CD4-positive, alpha-beta T cell treated with Interleukin-1 beta for 1 hour (primary cell): ENCODE results near the gene H3-3A.
"Not testable (repeated sequence)": the region's sequence is repeated elsewhere in the genome, so short reads cannot be mapped to it uniquely, and the experiment has no call there.

Experiments used
- DNase-seq, 2 donors: peaks; one replicate each; pipeline ENCODE4 v3.0.0-alpha.2; 2020 to 2022

Gene H3-3A

DNA sequence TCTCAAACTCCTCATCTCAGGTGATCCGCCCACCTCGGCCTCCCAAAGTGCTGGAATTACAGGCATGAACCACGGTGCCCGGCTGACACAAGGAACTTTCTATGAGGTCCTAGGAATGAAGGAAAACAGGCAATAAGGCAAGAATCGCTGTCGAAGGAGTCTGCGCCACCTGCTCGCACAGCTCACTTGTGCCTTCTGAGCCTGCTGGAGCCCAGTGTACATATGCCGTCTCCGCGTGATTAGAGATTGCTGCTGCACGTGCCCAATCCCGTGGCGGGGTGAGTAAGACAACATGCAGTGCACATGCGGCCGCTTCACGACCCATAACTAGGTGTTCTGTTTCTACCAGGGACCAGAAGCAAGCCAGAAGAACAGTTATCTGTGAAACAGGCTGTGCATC is 24.3 kb downstream of the H3-3A start:
- no peak for DNase-seq

DNA sequence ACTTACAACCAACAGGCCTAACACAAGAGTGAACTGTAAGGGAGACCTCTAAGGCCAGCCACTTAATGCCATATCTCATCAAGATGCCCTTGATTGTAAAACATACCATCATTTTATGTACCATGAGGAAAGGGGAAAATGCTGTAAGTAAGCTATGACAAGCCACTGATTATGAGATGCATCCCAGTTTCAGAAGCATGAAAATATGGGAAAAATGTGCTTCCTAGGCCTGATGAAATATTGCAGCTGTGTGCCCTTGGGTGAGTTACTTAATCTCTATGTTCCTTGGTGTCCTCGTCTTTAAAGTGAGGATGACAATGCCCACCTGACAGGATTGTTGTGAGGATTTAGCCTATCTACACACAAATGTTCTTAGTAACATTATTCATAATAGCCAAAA is 28.9 kb downstream of the H3-3A start:
- DNase-seq, result no peak

DNA sequence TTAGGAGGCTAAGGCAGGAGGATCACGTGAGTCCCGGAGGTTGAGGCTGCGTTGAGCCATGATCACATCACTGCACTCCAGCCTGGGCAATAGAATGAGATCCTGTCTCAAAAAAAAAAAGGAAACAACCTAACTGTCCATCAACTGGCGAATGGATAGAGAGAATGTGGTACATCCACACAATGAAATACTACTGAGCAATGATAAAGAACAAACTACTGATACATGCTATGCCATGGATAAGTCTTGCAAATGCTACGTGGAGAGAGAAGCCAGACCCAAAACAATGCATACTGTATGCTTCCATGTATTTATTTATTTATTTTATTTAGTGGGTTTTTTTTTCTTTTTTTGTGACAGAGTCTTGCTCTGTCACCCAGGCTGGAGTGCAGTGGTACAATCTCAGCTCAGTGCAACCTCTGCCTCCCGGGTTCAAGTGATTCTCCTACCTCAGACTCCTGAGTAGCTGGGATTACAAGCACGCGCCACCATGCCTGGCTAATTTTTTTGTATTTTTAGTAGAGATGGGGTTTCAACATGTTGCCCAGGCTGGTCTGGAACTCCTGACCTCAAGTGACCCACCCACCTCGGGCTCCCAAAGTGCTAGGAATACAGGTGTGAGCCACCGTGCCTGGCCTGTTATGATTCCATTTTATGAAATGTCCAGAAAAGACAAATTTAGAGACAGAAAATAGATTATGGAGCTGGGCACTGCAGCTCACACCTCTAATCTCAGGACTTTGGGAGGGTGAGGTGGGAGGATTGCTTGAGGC is 29.7 kb downstream of the H3-3A start:
- DNase-seq, result not testable (repeated sequence)

DNA sequence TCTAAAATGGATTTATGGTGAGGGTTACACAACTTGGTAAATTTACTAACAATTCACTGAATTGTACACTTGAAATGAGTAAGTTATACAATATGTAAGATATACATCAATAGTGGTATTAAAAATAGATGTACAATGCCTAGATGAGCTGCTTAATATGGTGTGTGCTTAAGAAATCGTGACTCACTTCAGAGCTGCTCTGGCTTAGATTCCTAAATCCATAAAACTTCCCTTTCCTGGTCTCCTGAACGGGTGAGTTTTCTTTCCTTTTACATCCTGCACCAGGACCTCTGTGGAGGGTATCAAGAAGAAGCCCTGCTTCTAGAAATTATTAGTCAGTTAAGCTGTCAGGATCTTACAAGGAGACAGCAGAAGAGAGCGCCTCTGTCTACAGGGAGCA is 30.4 kb downstream of the H3-3A start:
- no peak for DNase-seq

DNA sequence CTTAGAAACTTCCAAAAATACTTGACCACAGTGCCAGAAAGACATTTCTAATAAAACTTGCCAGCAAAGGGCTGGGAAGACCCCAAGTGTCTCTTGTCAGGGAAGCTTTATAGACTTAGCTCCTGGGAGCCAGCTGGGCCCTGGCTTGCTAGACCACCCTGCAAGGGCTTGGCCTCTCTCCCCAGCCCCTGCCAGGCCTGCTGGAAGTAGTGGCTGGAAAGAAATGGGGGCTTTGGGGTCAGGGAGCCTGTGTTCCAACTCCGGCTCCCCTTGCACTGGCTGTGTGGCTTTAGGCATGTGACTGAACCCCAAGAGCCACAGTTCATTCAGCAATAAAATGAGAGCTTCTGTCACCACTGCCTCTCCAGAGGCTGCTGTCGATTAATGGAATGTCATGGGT is 31.1 kb downstream of the H3-3A start:
- no peak for DNase-seq

DNA sequence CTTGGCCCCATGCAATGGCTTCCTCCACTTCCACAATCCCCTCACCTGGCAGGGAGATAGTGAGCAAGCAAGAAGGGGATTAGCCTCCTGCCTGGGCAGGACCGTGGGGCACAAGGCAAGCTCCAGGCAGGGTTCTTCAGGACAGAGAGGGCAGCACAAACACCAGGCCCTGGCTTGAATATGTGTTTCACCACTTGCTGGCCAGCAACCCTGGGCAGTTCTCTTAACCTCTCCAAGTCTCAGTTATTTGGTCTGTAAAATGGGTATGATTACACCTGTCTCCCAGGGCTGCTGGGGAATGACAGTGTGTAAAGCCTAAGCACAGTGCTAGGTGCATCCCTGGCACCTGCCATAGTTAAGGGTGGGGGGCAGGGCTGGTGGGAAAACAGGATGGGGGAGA is 31.9 kb downstream of the H3-3A start:
- DNase-seq, result no peak

DNA sequence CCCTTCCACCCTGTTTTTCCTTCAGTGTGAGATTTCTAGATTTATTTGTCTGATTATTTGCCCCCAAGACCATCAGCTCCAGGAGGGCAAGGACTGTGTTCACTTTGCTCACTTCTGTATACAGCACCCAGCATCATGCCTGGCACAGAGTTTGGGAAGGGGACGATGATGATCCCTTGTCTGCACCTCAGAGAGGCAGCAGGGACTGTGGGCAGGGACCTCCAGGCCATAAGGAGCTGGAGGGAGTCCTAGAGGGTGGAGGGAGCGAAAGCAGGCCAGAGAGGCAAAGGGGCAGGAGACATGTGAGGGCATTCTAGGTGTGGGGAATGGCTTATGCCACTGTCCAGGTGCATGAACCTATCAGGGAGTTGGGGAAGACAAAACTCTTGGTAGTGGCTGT is 32.8 kb downstream of the H3-3A start:
- no peak for DNase-seq

DNA sequence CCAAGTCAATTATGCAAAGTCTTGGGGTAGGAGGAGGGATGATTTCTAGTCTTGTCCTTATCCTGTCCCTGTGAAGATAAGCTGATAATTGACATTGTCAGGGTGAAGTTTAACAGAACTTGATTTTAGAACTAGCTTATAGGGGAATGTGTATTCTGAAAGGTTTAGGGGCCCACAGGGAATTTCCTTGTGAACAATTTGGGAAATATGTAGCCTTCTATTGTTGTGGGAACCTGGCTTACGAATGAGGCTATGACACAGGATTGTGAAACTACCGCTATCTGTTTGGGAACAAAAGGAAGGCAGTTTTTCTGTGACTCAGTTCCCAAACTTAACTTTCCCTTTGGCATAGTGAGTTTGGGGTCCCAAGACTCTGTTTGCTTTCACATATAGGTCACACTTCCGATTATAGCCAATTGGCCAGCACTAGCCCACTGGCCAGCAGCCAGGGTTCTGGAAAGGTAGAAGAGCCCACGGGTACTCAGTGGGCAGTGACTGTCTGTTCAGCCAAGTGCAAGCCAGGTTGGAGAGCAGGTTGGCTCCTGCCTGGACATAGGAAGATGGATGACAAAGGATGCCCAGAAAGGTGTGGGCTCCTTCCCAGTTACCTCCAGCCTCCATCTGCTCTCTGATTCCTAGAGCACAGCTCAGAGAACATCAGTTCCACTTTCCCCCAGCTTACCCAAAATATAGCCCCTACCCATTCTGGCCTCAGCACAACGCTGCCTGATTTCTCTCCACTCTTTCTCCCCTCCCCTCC is 35.5 kb downstream of the H3-3A start:
- no peak for DNase-seq

DNA sequence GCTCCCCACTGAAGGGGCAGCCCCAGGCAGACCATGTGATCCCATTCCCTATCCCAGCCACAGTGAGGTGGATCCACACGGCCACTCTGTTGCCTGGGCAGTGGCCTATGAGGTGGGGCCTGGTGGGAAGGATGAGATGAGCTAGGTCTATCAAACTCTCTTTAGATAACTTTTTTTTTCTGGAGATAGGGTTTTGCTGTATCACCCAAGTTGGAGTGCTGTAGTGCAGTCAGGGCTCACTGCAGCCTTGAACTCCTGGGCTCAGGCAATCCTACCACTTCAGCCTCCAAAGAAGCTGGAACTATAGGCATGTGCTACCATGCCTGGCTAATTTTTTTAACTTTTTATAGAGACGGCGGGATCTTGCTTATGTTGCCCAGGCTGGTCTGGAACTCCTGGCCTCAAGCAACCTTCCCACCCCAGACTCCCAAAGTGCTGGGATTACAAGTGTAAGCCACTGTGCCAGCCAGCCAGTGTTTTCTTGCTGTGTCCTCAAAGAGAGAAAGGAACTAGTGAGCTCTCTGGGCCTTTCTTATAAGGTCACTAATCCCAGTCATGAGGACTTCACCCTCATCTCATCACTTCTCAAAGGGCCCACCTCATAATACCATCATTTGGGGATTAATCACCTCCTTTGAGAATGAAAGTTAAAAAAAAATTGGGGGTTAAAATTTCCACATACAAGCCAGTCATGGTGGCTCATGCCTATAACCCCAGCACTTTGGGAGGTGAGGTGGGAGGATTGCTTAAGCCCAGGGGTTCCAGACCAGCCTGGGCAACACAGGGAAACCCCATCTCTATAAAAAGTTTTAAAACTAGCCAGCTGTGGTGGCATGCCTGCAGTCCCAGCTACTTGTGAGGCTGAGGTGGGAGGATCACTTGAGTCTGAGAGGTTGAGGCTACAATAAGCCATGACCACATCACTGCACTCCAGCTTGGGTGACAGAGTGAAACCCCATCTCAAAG is 36.6 kb downstream of the H3-3A start:
- DNase-seq, result peak in 1 of 2 donors; percentile 22

DNA sequence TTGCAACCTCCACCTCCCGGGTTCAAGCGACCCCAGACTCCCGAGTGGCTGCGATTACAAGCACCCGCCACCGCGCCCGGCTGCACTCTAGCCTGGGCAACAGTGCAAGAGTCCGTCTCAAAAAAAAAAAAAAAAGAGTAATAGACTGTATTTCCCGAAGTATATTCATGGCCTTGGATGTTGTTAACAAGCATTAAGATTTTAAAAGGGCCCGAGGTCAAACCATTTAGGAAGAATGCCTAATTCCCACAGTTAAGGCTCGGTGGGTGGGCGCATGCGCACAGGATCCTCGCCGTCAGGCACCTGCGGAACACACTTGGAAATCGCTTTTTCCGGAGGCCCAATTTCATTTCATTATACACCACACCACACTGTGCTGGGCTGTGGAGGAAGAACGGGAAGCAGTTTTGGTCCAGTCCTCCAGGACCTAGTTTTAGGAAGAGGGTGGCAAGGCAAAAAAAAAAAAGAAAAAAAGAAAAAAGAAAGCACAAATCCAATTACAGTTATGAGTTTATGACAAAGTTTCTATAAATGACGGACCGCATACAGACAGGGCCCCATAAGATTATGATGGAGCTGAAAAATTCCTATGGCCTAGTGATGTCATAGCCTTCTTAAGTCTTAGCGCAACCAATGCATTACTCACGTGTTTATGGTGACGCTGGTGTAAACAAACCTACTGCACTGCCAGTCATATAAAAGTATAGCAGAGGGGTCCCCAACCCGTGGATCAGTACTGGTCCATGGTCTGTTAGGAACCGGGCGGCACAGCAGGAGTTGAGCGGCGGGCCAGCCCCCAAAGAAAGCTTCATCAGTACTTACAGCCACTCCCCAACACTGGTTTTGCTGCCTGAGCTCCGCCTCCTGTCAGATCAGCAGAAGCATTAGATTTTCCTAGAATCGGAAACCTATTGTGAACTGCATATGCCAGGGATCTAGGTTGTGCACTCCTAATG is 38.2 kb downstream of the H3-3A start:
- DNase-seq, result peak in 1 of 2 donors; percentile 32

DNA sequence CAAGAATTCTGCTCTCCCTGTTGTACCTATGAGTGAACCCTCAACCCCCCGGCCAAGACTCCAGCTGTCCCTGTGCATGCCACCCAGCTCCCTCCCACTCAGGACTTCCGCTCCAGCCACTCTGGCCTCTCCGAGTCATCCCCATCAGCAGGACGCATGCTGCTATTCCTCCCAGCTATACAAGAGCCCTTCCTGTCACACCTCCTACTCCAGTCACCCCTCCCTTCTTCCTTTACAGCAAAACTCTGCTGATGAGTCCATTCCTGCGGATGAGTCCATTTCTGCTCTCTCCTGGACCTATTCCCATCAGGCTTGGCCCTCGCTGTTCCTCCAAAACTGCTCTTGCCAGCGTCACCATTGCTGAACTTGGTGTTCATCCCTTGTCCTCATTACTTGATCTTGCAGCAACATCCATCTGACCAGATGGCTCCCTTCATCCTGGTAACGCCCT is 42.2 kb downstream of the H3-3A start:
- DNase-seq, result no peak

DNA sequence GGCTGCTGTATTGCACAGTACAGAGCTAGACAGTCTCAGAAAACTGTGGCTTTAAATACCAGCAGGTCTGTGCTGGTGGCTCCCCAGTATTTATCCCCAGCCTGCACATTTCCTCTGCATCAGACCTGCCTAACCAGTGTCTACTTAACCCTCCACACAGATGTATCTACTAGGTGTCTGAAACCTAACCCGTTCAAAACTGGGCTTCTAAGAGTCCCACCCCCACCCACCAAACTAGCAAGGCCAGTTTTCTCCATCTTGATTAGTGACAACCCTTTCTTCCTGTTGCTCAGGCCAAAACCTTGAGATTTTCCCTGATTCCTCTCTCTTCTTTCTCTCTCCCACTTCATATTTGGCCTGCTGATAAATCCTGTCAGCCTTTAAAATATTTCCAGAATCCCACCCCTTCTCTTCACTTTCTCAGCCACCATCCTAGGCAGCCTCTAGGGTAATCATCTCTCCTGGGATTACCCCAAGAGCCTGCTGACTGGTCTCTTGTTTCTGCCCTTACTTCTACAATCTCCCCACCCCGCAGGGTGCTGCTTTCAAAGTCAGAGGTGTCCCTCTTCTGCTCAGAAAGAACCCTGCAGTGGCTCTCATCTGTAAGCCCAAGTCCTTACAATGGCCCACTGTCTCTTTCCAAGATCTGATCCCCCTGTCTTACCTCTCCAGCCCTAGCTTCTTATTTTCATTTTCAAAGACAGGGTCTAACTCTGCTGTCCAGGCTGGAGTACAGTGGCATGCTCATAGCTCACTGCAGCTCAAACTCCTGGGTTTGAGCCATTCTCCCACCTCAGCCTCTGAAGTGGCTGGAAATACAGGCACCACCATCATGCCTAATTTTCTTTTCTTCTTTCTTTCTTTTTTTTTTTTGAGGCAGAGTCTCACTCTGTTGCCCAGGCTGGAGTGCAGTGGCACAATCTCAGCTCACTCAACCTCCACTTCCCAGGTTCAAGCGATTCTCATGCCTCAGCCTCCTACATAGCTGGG is 45.2 kb downstream of the H3-3A start:
- DNase-seq, result peak in 1 of 2 donors; percentile 25

DNA sequence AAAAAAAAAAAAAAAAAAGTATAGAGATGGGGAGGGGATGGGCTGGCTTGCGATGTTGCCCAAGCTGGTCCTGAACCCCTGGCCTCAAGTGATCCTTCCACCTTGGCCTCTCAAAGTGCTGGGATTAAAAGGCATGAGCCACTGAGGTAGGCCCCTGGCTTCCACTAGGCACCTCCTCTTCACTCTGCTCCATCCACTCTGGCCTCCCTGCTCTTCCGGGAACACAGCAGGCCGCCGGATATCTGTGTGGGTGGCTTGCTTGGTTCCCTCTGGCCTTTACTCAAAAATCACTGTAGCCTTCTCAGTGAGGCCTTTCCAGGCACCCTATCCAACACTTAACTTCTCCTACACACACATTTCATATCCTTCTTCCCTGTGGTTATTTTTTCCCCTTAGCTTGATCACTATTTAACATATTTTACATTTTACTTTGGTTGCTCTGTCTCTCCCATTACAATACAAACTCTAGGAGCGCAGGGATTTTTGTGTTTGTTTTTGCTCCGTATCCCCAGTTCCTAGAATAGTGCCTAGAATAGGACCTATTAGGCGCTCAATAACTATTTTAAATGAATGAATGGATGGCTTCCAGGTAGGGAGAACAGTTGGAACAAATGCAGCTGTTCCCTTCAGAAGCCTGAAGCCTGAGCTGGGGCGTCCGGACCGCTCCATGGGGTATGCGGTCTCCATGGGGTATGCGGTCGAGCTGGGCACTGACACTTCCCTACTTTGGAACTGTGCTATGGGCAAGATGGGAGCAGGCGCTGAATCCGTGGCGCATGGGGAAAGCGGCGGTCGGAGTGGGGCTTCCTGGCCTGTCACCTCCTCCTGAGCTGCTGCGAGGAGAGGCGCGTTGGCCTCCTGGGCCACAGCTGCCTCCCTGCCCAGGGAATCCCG is 46.7 kb downstream of the H3-3A start:
- DNase-seq, result no peak

DNA sequence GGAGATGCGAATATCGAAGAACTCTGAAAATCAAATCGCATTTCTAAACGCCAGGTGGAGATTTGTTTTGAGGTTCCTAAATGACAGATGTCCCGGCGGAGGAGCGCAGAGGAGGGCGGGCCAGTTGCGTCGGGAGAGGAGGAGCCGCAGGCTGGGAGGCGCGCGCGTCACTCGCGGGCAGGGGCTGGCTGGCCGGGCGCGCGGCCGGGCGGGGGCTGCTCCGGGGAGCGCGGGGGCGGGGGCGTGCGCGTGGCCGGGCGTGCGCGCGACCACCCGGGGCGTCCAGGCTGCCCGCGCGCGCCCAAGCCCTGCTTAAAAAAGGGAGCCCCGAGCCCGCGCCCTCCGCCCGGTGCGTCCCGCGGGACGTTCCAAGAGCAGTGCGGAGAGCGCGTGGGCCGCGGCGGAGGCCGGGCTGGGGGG is 47.3 kb downstream of the H3-3A start:
- peak; percentile 80 to 87 for DNase-seq

DNA sequence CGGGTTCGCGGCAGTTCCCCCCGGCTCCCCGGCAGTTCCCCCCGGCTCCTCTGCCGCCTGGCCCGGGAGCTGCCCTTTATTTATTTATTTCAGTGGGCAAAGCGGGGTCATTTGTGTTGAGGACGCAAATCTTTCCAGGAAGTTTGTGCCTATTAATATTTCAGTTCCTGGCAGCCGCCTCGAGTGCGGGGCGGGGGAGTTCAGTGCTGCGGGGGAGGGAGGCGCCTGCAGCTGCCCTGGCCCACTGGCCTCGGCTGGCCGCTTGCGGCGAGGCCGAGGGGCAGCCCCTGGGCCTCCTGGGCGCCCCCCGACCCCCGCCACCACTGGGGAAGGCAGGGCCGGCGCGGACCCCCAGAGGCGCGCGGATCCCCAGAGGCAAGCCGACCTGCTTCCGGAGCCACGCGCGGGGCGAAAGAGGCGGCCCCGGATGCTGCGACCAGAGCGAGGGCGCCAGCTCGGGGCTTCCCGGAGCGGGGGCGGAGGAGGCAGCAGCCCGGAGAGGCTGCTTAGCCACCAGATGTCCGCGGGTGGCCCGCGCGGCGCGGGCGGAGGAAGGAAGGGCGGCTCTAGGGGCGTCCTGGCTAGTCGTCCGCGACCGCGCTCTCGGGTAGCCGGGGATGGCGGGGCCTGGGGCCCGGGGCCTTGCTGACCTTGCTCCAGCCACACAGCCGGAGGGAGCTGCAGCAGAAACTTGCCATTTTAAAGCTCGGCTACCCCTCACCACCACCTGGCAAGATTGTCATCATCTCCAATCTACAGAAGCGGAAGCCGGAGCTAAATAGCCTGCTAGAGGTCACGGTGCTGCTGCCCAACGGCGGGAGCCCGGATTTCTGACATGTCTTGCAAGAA is 48.0 kb downstream of the H3-3A start:
- DNase-seq, result peak; percentile 61 to 79

DNA sequence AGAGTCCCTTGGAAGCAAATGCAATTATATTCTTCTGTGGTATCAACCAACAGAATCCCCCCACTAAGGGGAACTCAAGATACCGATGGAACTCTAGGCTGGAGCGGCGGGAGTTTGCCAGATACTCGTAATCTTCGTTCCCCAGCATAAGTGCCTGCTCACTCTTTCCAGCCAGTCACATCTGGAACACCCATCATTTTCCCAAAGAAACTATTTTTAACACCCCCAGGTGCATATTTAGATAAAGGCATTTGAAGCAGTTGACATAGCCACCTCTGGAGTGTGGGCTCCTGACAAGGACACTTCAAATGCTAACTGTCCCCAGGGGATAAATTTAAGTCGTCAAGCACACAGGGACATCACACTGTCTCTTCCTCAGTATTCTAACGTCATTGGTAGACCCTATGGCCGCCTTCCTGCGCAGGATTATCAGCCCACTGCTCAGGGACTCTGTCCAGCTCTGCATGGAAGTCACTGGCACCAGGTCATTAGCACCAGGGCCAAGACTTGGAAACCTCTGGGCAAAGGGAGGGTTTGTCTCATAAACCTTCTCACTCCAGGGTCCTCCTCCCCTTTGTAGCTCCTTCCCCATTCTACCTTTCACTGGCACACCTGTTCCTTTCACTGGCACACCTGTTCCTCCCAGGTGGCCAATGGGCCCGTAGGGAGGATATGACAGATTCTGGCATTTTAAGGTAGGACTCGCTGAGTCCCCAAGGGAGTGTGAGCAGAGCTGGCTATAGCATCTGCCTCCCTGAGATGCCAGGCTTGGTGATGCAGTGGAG is 48.8 kb downstream of the H3-3A start:
- DNase-seq, result no peak

DNA sequence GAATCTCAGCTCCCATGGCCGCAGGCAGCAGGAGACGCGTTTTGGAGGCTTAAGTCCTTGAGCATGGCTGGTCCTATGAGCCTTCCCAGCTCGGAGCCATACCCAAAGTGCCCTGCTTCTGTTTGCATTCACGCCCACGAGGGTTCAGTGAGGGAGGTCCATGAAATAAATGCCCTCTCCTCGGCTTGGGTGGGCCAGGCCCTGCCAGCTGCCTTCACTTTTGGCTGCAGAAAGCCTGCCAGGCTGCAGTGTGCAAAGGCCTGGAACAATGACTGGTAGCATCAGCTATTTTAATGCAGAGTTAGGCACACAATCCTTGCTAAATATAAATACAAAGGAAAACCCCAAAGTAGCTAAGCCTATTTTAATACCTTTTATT is 49.4 kb downstream of the H3-3A start:
- DNase-seq, result no peak

DNA sequence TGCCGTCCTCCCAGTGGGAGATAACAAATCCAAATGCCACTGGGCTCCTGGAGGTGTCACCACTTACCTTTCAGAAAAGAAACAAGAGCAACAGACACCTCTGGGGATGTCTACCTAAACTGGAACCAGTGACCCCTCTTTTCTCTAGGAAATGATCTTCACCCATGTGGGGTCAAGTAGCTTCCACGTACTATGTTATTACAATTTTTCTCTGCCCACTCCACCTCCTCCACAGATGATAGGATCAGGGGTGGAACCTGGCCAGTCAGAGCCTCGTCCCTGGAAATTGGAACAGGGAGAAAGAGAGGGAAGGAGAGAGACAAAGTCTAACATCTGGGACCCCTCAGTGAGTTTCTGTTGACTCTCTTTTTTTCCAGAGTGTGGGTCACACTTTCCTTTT is 50.1 kb downstream of the H3-3A start:
- DNase-seq, result no peak
